A549 (cell line): ENCODE data around the gene XPO6.

ENCODE experiments used
- HEYL ChIP-seq: fragments of 250-450 bp; sonication (Bioruptor Pico); IDR thresholded peaks from 2 replicates; pipeline ENCODE4 v1.8.0; 2021; ENCODE audit warnings: mild to moderate bottlenecking, moderate library complexity
- RARB ChIP-seq: fragments of 250-450 bp; sonication (Bioruptor Pico); IDR thresholded peaks from 2 replicates; pipeline ENCODE4 v1.8.0; 2021; ENCODE audit warnings: mild to moderate bottlenecking, moderate library complexity
- TF ChIP-seq, protein P1 (sequence below): fragments of 450-650 bp; IDR thresholded peaks from 2 replicates; pipeline ENCODE4 v1.6.1; 2014; ENCODE audit warnings: antibody characterized with exemption

DNA sequence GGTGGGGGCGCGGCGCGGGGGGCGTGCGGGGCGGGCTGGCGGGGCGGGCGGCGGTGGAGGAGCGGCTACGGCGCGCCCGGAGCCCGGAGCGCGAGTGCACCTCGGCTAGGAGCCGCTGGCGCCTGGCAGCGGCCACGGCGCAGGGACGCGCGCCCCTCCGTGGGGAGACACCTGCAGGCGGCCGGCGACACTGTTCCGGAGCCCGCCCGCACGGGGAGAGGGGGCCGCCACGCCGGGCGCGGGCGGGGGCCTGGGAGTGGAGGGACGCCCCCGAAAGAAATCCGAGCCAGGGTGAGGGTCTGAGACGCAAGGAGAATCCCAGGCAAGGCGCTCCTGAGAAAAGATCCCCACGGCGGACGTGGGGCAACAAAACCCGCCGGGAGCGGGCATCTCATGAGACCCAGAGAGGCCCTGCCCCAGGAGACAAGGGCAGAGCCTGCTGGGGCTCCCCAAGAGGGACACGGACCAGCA lies 148.1 kb downstream of the XPO6 start, which contains the start of gene GSG1L:
- TF ChIP-seq HEYL (CRISPR knock-in tag) (no peak), RARB (CRISPR knock-in tag) (no peak)
- TF ChIP-seq, protein P1, sequence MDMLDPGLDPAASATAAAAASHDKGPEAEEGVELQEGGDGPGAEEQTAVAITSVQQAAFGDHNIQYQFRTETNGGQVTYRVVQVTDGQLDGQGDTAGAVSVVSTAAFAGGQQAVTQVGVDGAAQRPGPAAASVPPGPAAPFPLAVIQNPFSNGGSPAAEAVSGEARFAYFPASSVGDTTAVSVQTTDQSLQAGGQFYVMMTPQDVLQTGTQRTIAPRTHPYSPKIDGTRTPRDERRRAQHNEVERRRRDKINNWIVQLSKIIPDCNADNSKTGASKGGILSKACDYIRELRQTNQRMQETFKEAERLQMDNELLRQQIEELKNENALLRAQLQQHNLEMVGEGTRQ = no peak
